Measurements from ENCODE around the gene VRK3.

- no peak for TF ChIP-seq POLR2A (IDR thresholded peaks at IDR 0.05; ENCODE audit: low read depth, low read length)
- no peak for TF ChIP-seq POLR2AphosphoS5 (IDR thresholded peaks at IDR 0.05; ENCODE audit: low read depth, low read length)
- TF ChIP-seq TAF1 (IDR thresholded peaks at IDR 0.05; ENCODE audit: borderline replicate concordance, low read depth, low read length): no peak
These were observed 98.7 kb downstream of the VRK3 start for GRCh38 chr19:49926515-49926914.
